Fibroblast of lung (primary cell): ENCODE measurements around the gene BLCAP.

Source experiments
- CTCF ChIP-seq, 2 donors: IDR thresholded peaks in 1 of 2; conservative IDR thresholded peaks in 1 of 2; 1 replicate in 1 of 2; 2 replicates in 1 of 2; pipeline ENCODE4 v1.5.1; 2011 to 2012; ENCODE audit warnings: low read length in 2 of 2, control low read depth in 1 of 2, inconsistent platforms in 1 of 2, low read depth in 1 of 2, mild to moderate bottlenecking in 1 of 2
- EZH2 ChIP-seq: IDR thresholded peaks from 2 replicates; pipeline ENCODE4 v1.5.1; 2012; ENCODE audit warnings: low read length, control low read depth, mild to moderate bottlenecking; ENCODE audit errors: missing control alignments

- no peak for TF ChIP-seq CTCF (conservative IDR thresholded peaks at IDR 0.05 in 1 of 2, IDR thresholded peaks at IDR 0.05 in 1 of 2; ENCODE audit: low read depth in 1 of 2, low read length in 2 of 2)
- no peak for TF ChIP-seq EZH2
Observed at GRCh38 chr20:37567331-37567665, 39.6 kb upstream of the BLCAP start.
